ENCODE data around the gene ZNF230.

Gene ZNF230

GRCh38 chr19:44026622-44027021 lies 23.9 kb downstream of the ZNF230 start:
- Histone ChIP-seq H3K27me3 (ENCODE audit: control insufficient read depth, insufficient read depth, low read length, poor library complexity, severe bottlenecking) (no peaks in the 10 kb centered on the region), H3K4me1 (ENCODE audit: control insufficient read depth, insufficient read depth, low read length) (peaks cover 5% of the 10 kb centered on the region), H3K4me3 (ENCODE audit: insufficient read depth, low read depth, low read length) (no peak overlapping the region), H3K9me3 (ENCODE audit: control insufficient read depth, low read length) (peaks cover 4% of the 10 kb centered on the region), H3K36me3 (ENCODE audit: control insufficient read depth, insufficient read depth, low read length) (peaks cover 41% of the 10 kb centered on the region), H3K27ac (ENCODE audit: insufficient read depth, low read depth, low read length, poor library complexity, severe bottlenecking) (no peak overlapping the region)
- WGBS, 2 experiments, result 93 to 94% methylated on average over 6 of the region's 6 CpGs

GRCh38 chr19:44032001-44032610 lies 29.3 kb downstream of the ZNF230 start:
- Histone ChIP-seq H3K9me3 (ENCODE audit: control insufficient read depth, low read length) (peaks cover 4% of the 10 kb centered on the region), H3K36me3 (ENCODE audit: control insufficient read depth, insufficient read depth, low read length) (peaks cover 50% of the 10 kb centered on the region)

GRCh38 chr19:44042147-44042546 lies 39.4 kb downstream of the ZNF230 start:
- WGBS, 2 experiments, result 74 to 82% methylated on average over 2 of the region's 2 CpGs
- Histone ChIP-seq H3K27ac (ENCODE audit: insufficient read depth, low read depth, low read length, poor library complexity, severe bottlenecking) (no peak overlapping the region), H3K9me3 (ENCODE audit: control insufficient read depth, low read length) (no peaks in the 10 kb centered on the region), H3K27me3 (ENCODE audit: control insufficient read depth, insufficient read depth, low read length, poor library complexity, severe bottlenecking) (no peaks in the 10 kb centered on the region), H3K4me1 (ENCODE audit: control insufficient read depth, insufficient read depth, low read length) (no peaks in the 10 kb centered on the region), H3K36me3 (ENCODE audit: control insufficient read depth, insufficient read depth, low read length) (no peaks in the 10 kb centered on the region), H3K4me3 (ENCODE audit: insufficient read depth, low read depth, low read length) (no peak overlapping the region)

More at GRCh38 chr19:44032001-44032610, 29.3 kb downstream of the ZNF230 start:
- no peaks in the 10 kb centered on the region for H3K27me3 ChIP-seq (ENCODE audit: control insufficient read depth, insufficient read depth, low read length, poor library complexity, severe bottlenecking)
- no peaks in the 10 kb centered on the region for H3K4me1 ChIP-seq (ENCODE audit: control insufficient read depth, insufficient read depth, low read length)
- 89 to 95% methylated on average over 1 of the region's 1 CpG for WGBS, 2 experiments
- no peak overlapping the region for H3K4me3 ChIP-seq (ENCODE audit: insufficient read depth, low read depth, low read length)
- H3K27ac ChIP-seq (ENCODE audit: insufficient read depth, low read depth, low read length, poor library complexity, severe bottlenecking), result no peak overlapping the region

- Histone ChIP-seq H3K27me3 (ENCODE audit: control insufficient read depth, insufficient read depth, low read length, poor library complexity, severe bottlenecking) (no peaks in the 10 kb centered on the region), H3K9me3 (ENCODE audit: control insufficient read depth, low read length) (no peaks in the 10 kb centered on the region), H3K27ac (ENCODE audit: insufficient read depth, low read depth, low read length, poor library complexity, severe bottlenecking) (no peak overlapping the region), H3K36me3 (ENCODE audit: control insufficient read depth, insufficient read depth, low read length) (peaks cover 2% of the 10 kb centered on the region), H3K4me1 (ENCODE audit: control insufficient read depth, insufficient read depth, low read length) (peaks cover 2% of the 10 kb centered on the region), H3K4me3 (ENCODE audit: insufficient read depth, low read depth, low read length) (peak overlapping the region; percentile 72)
- 89% methylated on average over 21 of the region's 21 CpGs for WGBS, 2 experiments
These were observed 48.2 kb downstream of the ZNF230 start for GRCh38 chr19:44050740-44051649.

- Histone ChIP-seq H3K4me3 (ENCODE audit: insufficient read depth, low read depth, low read length) (peak within 1 kb of the TSS; percentile 72), H3K36me3 (ENCODE audit: control insufficient read depth, insufficient read depth, low read length) (peaks cover 3% of the 10 kb centered on the region), H3K4me1 (ENCODE audit: control insufficient read depth, insufficient read depth, low read length) (peaks cover 2% of the 10 kb centered on the region), H3K9me3 (ENCODE audit: control insufficient read depth, low read length) (no peaks in the 10 kb centered on the region), H3K27ac (ENCODE audit: insufficient read depth, low read depth, low read length, poor library complexity, severe bottlenecking) (no peak within 1 kb of the TSS), H3K27me3 (ENCODE audit: control insufficient read depth, insufficient read depth, low read length, poor library complexity, severe bottlenecking) (no peaks in the 10 kb centered on the region)
- WGBS, 2 experiments, result 4% methylated on average over 38 of the region's 38 CpGs
These were observed 49.1 kb downstream of the ZNF230 start, which contains the start of gene ZNF223 for GRCh38 chr19:44051650-44052402. ZNF223 (plus strand) TSS chr19:44052036; CDS start chr19:44055177, 3,141 bp downstream.

- 92% methylated on average over 5 of the region's 5 CpGs for WGBS, 2 experiments
- Histone ChIP-seq H3K27ac (ENCODE audit: insufficient read depth, low read depth, low read length, poor library complexity, severe bottlenecking) (no peak overlapping the region), H3K4me3 (ENCODE audit: insufficient read depth, low read depth, low read length) (no peak overlapping the region), H3K36me3 (ENCODE audit: control insufficient read depth, insufficient read depth, low read length) (peaks cover 17% of the 10 kb centered on the region), H3K4me1 (ENCODE audit: control insufficient read depth, insufficient read depth, low read length) (peaks cover 2% of the 10 kb centered on the region), H3K9me3 (ENCODE audit: control insufficient read depth, low read length) (no peaks in the 10 kb centered on the region), H3K27me3 (ENCODE audit: control insufficient read depth, insufficient read depth, low read length, poor library complexity, severe bottlenecking) (no peaks in the 10 kb centered on the region)
These were observed 53.1 kb downstream of the ZNF230 start for GRCh38 chr19:44055870-44056269.

GRCh38 chr19:44059229-44059628 lies 56.5 kb downstream of the ZNF230 start:
- Histone ChIP-seq H3K36me3 (ENCODE audit: control insufficient read depth, insufficient read depth, low read length) (peaks cover 41% of the 10 kb centered on the region), H3K27me3 (ENCODE audit: control insufficient read depth, insufficient read depth, low read length, poor library complexity, severe bottlenecking) (no peaks in the 10 kb centered on the region), H3K4me3 (ENCODE audit: insufficient read depth, low read depth, low read length) (no peak overlapping the region), H3K27ac (ENCODE audit: insufficient read depth, low read depth, low read length, poor library complexity, severe bottlenecking) (no peak overlapping the region), H3K9me3 (ENCODE audit: control insufficient read depth, low read length) (no peaks in the 10 kb centered on the region), H3K4me1 (ENCODE audit: control insufficient read depth, insufficient read depth, low read length) (no peaks in the 10 kb centered on the region)
- WGBS, 2 experiments, result 87 to 89% methylated on average over 2 of the region's 2 CpGs

GRCh38 chr19:44061038-44061437 lies 58.3 kb downstream of the ZNF230 start:
- H3K4me3 ChIP-seq (ENCODE audit: insufficient read depth, low read depth, low read length), result no peak overlapping the region
- no peaks in the 10 kb centered on the region for H3K4me1 ChIP-seq (ENCODE audit: control insufficient read depth, insufficient read depth, low read length)
- 100% methylated on average over 1 of the region's 1 CpG; no CpG with 5 or more reads in 1 of the 2 experiments for WGBS, 2 experiments
- H3K27ac ChIP-seq (ENCODE audit: insufficient read depth, low read depth, low read length, poor library complexity, severe bottlenecking), result no peak overlapping the region
- H3K36me3 ChIP-seq (ENCODE audit: control insufficient read depth, insufficient read depth, low read length), result peaks cover 51% of the 10 kb centered on the region
- no peaks in the 10 kb centered on the region for H3K27me3 ChIP-seq (ENCODE audit: control insufficient read depth, insufficient read depth, low read length, poor library complexity, severe bottlenecking)
- peaks cover 4% of the 10 kb centered on the region for H3K9me3 ChIP-seq (ENCODE audit: control insufficient read depth, low read length)

All from ectodermal cell (in vitro differentiated cells).